Activated CD4-positive, alpha-beta T cell treated with anti-CD3 and anti-CD28 coated beads, Interleukin-2, Interleukin-6, amounts not matched to agents 100 ng/mL and 50 ng/mL, durations not matched to agents 16 hours and 8 hours (primary cell): ENCODE data around the gene KDM1A.

Experiments
- DNase-seq: peaks from one replicate; pipeline ENCODE4 v3.0.0-alpha.2; 2020

KDM1A gene

DNA sequence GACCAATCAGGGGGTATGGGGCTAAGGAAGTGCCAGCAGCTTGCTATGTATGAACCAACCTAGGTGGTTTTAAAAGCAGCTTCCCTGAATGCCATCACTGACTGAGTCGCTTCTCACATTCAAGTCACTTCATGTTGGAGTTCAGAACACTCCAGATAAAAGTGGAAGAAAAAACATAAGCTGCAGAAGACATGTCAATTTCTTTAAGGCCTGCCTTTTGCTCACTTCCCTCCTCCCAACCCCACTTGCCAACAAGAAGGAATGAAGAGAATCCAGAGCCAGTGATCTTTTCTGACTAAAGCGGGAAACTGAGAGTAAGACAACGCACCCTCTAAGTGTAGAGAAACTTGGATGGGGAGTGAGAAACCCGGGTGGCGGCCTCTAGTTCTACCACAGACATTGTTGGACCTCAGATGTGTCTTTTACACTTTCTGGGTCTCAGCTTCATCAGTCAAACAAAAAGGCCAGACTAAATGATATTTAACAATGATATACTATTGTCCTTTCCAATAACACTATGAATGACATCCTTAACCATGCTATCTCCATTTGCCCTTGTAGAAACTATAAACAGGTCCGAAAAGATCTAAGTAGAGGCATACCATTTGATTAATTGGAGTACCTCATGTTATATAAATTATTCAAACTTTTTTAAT is 95.3 kb downstream of the KDM1A start:
- DNase-seq: no peak

DNA sequence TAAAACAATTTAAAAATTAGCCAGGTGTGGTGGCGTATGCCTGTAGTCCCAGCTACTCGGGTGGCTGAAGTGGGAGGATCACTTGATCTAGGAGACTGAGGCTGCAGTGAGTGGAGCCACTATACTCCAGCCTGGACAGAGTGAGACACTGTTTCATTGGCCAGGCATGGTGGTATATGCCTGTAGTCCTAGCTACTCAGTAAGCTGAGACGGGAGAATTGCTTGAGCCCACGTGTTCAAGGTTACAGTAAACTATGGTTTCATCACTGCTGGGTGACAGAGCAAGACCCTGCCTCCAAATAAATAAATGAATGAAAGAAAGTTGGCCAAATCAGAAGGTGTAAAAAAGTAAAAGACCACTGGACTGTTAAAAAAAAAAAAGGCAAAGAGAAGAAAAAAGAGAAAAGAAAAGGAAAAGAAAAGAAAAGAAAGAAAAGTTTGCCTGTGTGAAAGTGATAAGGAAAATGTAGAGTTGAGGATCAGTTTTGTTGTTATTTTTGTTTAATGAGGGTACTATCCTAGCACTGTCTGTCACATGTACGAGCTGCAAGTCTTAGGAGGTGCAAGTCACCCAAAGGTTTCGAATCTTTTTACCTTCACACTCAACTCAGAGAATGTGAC is 97.1 kb downstream of the KDM1A start:
- no peak for DNase-seq

DNA sequence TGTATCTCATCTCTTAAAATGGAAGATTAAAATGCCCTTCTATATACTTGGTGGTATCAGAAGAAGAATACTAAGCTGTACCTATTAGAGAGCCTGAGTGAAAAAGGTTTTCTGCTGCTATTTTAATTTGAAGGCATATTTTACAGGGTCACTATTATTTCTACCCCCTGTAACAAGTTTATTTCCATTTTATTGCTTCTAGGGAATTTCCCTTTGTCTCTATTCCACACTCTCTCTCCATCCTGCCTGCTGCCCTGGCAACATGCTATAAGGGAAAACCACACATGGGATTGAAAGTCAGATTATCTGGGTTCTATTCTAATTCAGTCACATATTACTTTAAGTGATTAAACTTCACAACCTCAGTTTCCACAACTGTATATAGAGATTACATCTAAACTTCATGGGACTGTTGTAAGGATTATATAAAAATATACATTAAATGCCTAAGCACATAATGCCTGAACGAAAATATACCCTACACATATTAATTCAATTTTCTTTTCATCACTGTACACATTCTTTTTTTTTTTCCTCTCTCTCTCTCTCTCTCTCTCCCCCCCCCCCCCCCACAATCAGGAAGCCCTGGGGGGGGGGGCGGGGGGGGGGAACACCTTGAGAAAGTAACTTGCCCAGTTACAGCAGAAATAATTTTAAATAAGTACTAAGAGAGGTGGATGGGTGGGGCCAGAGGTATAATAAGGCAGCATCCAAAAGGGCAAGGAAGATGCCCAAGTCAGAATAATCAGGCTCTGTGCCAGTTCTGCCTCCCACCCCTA is 97.8 kb downstream of the KDM1A start:
- DNase-seq: no peak

DNA sequence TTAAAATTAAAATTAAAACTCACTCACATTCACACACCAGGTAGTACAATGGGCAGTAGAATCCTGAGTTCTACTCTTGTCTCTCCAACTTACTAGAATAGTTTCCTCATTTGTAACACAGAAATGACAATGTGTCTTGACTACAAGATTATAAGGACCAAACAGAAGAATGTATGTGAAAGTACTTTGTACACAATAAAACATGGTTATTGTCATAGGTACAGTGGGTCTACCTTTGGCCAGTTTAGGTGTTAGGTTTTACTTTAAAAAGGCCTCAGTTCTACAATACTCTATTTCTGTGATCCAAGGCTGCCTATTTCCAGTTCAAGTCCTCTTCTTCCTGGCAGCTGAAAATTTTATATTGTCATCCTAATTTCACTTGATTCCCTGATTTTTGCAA is 99.1 kb downstream of the KDM1A start:
- no peak for DNase-seq

DNA sequence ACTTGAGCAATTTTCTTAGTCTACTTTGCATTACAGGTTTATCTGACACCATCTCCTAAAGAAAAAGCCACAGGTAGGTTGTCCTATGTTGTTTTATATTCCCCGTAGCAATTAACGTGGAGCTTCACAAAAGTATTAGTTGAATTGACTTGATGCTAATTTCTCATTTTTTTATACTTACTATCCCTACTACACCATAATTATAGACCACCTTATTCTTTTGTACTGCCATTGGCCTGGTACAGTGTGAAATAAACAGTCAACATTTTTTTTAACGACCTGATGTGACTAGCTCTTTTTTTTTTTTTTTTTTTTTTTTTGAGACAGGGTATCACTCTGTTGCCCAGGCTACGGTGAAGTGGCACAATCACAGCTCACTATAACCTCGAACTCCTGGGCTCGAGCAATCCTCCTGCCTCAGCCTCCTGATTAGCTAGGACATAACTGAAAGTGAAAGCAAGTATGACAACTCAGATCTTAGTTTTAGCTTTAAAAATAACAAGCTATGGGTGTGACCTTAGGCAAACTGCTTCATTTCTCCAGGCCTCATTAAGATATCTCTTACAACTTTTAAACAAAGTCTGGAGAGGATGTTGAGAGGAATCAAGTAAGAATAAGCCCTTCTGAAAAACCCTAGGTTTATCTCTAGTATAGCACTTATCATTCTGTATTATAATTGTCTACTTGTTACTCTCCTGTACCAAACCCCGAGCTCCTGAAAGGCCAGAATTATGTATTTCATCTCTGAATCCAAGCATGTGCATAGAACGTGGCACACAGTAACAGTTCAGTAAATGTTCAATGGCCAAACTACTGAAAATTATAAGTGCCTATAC is 99.9 kb downstream of the KDM1A start:
- DNase-seq: peak; percentile 61

DNA sequence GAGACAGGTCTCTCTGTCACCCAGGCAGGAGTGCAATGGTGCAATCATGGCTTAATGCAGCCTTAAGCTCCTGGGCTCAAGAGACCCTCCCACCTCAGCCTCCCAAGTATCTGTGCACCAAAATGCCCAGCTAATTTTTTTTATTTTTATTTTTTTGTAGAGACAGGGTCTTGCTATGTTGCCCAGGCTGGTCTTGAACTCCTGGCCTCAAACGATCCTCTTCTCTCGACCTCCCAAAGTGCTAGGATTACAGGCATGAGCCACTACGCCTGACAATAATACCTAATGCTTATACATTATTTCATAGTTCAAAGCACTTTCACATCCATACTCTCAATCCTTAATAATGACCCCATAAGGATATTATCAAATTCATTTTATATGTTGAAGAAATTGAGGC is 101.1 kb downstream of the KDM1A start:
- DNase-seq: no peak

DNA sequence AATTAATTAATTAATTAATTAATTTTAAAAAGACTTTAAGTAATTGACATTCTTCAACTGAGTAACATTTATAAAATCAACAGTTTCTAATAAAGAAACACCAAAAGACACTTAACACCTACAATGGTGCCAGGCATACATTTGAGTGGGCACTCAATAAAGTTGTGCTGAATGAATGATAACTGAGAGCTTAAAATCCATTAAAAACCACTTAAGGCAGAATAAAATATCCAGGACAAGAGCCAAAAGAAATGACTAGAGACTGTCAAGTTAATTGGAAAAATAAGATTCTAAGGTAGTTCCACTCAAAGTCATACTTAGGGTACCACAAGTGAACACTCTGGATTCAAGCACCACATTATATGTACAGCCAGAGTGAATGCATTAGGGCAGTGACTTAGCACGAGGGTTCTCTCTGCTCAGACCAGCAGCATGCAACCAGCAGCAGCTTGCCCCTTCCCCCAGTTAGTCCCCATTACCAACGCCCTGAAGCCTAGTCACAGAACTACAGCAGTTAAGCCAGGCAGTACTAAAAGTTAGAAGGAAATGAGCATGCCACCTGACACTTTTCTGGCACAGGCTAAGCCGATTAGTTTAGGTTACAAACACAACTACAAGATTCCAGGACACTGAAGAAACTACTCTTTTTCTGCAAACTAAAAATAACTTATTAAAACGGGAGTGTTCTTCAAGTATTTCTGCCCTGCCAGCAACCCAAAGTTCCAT is 102.9 kb downstream of the KDM1A start:
- no peak for DNase-seq

DNA sequence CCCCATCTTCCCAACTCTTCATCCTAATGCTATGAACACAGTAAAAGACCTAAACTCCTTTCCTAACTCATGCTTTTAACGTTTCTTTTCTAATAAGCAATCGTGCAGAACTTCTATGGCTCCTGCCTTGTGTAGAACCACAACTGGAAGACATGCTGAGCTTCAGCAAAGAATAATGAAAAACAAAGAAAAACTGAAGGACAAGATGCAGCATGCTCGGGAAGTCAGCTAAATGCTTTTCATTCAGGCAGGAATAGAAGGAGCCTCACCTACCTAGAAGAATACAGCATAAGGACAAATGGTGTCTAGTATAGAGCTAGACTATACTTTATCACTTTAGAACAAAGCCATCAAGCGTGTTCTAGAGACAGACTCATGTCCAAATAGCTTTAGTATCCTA is 103.5 kb downstream of the KDM1A start:
- no peak for DNase-seq

DNA sequence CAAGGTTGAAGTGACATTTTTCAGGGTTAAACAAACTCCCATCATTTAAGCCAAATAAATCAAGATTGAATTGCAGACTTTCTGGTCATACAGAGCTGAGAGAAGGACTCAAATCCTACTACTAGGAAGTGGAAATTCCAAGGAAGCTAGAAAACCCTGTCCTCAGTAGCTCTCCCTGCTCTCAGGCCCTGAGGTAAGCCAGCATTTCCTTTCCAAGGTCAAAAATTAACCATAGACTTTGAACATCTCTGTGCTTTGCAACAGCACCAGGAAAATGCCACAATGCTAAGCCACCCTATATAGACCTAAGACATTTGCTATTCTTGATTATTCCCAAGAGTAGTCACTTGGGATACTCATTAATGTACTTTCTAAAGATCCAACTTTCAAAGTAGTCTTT is 104.3 kb downstream of the KDM1A start:
- no peak for DNase-seq

DNA sequence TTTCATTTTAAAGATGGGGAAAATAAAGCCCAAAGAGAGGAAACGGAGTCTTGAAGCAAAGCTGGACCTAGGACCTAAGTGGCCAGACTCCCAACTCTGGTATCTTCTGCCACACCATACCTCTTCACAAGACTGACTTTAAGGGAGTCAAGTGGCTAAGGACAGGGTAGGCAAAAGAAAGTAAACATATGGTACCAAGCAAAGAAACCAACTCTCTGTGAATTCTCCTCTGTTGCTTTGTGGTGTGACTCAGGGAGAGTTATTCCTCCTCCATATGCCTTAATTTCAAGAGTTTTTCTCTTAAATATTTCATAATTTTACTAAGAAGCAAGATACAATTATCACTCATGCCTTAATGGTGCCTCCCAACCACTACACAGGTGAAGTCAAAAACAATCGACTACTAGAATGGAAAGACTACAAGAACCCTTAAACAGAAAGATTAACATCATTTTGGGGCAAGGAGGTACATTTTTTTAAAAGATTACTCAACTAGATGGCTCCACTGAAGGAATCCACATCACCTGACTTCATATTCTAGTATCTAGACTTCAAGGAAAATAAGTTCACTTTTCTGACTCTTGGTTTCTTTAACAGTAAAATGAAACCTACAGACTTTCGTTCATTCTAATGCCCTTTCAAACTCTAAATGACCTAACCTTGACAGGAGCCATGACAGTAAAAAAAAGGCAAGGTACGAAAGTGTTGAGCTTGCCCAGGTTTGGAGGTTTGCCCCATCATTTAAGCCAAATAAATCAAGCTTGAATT is 105.2 kb downstream of the KDM1A start:
- DNase-seq: no peak

DNA sequence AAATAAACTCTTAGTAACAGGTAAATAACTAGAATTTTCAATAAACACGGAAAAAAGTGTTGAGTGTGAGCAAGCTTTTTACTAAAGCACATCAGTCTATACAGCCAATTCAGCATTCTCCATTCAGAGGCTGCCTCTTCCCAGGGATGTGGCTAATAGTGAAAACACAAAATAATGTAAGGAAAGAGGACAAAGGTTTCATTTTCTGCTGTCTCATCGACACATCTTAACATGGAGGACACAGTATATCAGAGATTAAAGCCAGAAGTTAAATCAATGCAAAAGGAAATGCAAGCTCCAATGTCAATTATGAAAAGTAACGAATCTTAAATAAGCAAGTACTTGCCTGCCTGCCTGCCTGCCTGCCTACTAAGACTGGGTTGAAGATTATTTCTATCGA is 106.2 kb downstream of the KDM1A start:
- DNase-seq: no peak

DNA sequence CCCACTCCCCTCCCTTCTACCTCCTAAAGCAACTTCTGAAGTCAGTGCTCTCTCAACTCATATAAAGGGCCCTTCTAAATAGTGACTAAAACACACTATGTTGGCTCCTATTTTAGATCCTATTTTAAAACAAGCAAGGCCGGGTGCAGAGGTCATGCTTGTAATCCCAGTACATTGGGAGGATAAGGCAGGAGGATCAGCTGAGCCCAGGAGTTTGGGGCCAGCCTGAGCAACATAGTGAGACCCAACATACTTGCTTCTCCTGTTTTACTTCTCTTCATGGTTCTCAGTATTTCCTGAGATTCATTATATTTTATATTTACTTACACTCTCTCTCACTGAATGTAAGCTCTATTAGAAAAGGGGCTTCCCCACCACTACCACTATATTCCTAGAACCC is 106.9 kb downstream of the KDM1A start:
- no peak for DNase-seq

DNA sequence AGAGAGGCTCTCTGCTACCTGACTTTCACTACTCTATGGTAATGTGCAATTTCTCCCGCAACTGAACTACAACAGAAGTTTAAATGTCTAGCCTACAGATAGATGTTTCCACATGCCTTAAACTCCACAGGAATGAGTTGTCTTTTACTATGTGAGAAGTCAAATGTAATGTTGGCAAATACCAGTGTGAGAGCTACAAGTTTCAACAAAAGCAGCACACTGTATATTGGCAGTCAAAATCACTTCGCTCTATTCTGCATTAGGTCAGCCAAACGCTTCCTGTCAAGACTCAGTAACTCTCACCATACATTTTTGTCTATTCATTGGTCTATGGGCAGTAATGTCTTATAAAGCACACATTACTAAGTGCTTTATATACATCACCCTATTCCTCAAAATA is 107.5 kb downstream of the KDM1A start:
- DNase-seq: no peak

DNA sequence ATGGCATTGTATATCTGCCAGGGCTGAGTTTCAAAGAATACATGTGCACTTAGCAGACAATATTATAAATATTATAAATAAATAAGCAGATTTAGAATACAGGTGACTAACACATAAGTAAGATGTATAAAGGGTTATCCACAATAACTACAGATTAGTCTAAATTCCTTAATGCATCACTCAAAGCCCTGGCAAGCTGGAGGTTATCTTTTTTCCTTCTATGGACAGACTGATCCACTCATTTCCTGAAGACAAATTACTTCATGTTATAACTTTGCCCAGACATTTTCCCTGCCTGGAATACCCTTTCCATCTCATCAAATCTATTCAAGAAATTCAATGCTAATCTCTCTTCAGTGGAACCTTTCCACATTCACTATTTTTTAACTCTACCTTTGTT is 110.6 kb downstream of the KDM1A start:
- DNase-seq: no peak

DNA sequence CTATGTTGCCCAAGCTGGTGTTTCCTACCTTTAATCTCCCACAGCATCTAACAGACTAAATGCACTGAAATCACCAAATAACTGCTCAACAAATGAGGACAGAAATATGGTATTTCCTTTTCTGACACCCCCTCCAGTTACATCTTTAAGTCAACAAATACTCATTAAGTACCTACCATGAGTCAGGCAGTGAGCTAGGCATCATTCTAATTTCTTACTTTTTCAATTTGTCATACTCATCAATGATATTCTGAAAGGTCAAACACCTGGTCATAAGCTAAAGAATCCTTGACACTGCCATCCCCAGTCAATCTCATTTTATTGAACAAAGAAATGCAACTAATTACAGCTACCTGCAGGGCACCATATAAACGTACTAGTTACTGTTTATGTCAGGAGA is 112.8 kb downstream of the KDM1A start:
- DNase-seq: no peak
